ENCODE data around the gene GPAM.

The GPAM gene

DNA sequence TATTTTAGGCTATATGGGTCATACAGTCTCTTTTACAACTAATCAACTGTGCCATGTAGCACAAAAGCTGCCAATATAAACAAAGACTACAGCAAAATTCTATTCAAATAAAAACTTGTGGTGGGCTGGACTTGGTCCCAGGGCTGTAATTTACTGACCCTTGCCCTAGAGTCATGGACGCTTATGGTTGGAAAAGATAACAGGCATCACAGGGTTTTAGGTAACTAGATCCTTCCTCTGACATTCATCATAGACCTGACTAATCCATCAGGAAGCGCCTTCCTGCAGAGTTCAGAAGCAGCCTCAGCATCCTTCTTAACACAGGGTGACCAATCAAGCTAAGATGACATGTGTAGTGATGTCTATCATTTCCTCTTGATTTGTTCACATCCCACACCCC lies 40.2 kb upstream of the GPAM start:
- H3K4me3 Mint-ChIP-seq: no peak overlapping the region
- no peaks in the 10 kb centered on the region for H3K36me3 Mint-ChIP-seq (ENCODE audit: low read depth)
- no peak overlapping the region for H3K27ac Mint-ChIP-seq
- no peak for DNase-seq
- H3K9me3 Mint-ChIP-seq: peaks cover 9% of the 10 kb centered on the region
- H3K4me1 Mint-ChIP-seq (ENCODE audit: low read depth): no peaks in the 10 kb centered on the region
- H3K27me3 Mint-ChIP-seq: peaks cover 33% of the 10 kb centered on the region

DNA sequence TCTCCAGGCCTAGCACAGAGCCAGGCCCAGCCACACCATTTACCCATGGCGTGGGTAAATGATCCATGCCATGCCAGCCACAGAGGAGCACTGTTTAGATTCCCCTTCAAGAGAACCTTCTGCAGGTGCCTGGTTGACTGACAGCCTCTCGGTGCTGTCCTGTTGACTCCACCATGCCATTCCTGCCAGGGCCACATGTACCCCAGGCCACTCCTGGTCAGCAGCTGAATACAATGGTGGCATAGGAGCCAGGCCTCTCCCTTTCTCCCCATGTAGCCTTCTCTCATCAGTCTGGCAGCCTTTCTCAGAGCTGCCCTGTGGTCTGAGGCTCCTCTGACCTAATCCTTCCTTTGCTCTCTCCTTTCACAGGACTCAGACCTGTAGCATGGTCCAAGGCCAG lies 39.2 kb upstream of the GPAM start:
- H3K36me3 Mint-ChIP-seq (ENCODE audit: low read depth): no peaks in the 10 kb centered on the region
- peaks cover 9% of the 10 kb centered on the region for H3K9me3 Mint-ChIP-seq
- no peaks in the 10 kb centered on the region for H3K4me1 Mint-ChIP-seq (ENCODE audit: low read depth)
- H3K27ac Mint-ChIP-seq: no peak overlapping the region
- no peak overlapping the region for H3K4me3 Mint-ChIP-seq
- DNase-seq: no peak
- peaks cover 39% of the 10 kb centered on the region for H3K27me3 Mint-ChIP-seq

- H3K4me1 Mint-ChIP-seq (ENCODE audit: low read depth): no peaks in the 10 kb centered on the region
- no peaks in the 10 kb centered on the region for H3K36me3 Mint-ChIP-seq (ENCODE audit: low read depth)
- no peak overlapping the region for H3K4me3 Mint-ChIP-seq
- DNase-seq: no peak
- H3K27ac Mint-ChIP-seq: no peak overlapping the region
- H3K9me3 Mint-ChIP-seq: peaks cover 9% of the 10 kb centered on the region
- H3K27me3 Mint-ChIP-seq: peaks cover 32% of the 10 kb centered on the region
Measured at GRCh38 chr10:112221545-112221944, 38.0 kb upstream of the GPAM start.

- peaks cover 34% of the 10 kb centered on the region for H3K27me3 Mint-ChIP-seq
- H3K4me3 Mint-ChIP-seq: no peak overlapping the region
- H3K4me1 Mint-ChIP-seq (ENCODE audit: low read depth): no peaks in the 10 kb centered on the region
- DNase-seq: no peak
- no peaks in the 10 kb centered on the region for H3K36me3 Mint-ChIP-seq (ENCODE audit: low read depth)
- no peak overlapping the region for H3K27ac Mint-ChIP-seq
- H3K9me3 Mint-ChIP-seq: peaks cover 9% of the 10 kb centered on the region
Measured at GRCh38 chr10:112218960-112219359, 35.4 kb upstream of the GPAM start.

DNA sequence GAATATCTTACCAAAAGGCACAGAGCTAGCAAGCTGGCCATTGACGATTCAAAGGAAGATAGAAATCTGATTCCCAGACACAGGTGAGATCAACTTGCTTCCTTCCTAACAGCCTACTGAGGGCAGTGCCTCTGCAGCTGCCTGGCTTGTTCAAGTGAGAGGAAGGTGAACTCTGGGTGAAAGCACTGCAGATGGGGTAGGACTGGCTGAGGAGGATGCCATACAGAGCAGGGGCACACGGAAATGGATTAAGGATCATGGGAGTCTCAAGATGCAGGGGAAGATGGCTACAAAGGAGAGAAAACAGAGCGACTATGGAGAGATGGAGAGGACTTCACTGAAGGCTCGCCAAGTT lies 34.4 kb upstream of the GPAM start:
- Mint-ChIP-seq H3K27ac (no peak overlapping the region), H3K4me3 (no peak overlapping the region), H3K36me3 (ENCODE audit: low read depth) (no peaks in the 10 kb centered on the region), H3K27me3 (peaks cover 37% of the 10 kb centered on the region), H3K4me1 (ENCODE audit: low read depth) (peaks cover 1% of the 10 kb centered on the region), H3K9me3 (peaks cover 9% of the 10 kb centered on the region)
- no peak for DNase-seq

GRCh38 chr10:112217386-112218035 lies 33.9 kb upstream of the GPAM start:
- no peak overlapping the region for H3K27ac Mint-ChIP-seq
- H3K27me3 Mint-ChIP-seq: peaks cover 37% of the 10 kb centered on the region
- H3K9me3 Mint-ChIP-seq: peaks cover 9% of the 10 kb centered on the region
- DNase-seq: no peak
- H3K36me3 Mint-ChIP-seq (ENCODE audit: low read depth): no peaks in the 10 kb centered on the region
- H3K4me1 Mint-ChIP-seq (ENCODE audit: low read depth): peaks cover 1% of the 10 kb centered on the region
- H3K4me3 Mint-ChIP-seq: no peak overlapping the region

- peaks cover 37% of the 10 kb centered on the region for H3K27me3 Mint-ChIP-seq
- H3K4me3 Mint-ChIP-seq: no peak overlapping the region
- no peaks in the 10 kb centered on the region for H3K36me3 Mint-ChIP-seq (ENCODE audit: low read depth)
- no peak overlapping the region for H3K27ac Mint-ChIP-seq
- H3K9me3 Mint-ChIP-seq: peaks cover 9% of the 10 kb centered on the region
- DNase-seq: no peak
- peaks cover 1% of the 10 kb centered on the region for H3K4me1 Mint-ChIP-seq (ENCODE audit: low read depth)
Measured at GRCh38 chr10:112216966-112217365, 33.4 kb upstream of the GPAM start.

DNA sequence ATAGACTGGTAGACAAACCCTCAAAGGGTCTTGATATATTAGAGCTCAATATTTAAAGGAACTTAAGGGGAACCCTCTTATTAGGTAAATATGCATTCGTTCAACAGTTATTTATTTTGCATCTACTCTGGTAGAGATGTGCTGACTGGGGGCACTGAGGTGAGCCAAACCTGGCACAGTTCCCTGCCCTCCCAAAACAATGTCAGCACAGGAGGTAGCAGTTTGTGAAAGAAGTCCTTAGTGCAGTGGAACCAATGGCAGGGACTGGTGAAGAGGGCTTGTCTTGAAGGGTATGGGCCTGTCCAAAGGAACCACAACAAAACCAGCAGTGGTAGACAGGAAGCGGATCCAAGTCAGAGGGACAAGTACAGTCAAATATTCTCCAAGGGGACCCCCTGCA lies 32.6 kb upstream of the GPAM start:
- Mint-ChIP-seq H3K4me3 (no peak overlapping the region), H3K27me3 (peaks cover 43% of the 10 kb centered on the region)

DNA sequence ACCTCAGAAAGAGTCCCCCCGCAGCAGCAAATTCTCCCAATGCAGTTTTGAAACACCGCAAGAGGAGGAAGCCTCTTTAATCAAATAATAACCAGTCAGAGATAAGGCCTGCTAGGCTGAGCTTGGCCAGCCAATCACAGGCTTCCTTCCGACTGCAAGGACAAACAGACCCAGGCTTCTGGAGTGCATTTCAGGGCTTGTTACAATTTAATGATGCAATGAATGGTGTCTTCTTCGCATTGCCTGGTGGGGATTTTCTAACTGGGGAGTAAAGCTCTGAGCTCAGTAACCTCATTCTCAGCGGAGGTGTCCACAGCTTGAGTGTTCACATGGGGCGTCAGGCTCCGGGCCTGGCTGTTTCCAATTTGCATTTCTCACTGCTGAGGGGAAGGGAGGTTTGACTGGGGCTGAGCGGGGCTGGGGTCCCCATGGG lies 31.8 kb upstream of the GPAM start:
- Mint-ChIP-seq H3K9me3 (peaks cover 5% of the 10 kb centered on the region), H3K4me3 (no peak overlapping the region), H3K27ac (no peak overlapping the region), H3K27me3 (peaks cover 45% of the 10 kb centered on the region), H3K4me1 (ENCODE audit: low read depth) (peaks cover 1% of the 10 kb centered on the region), H3K36me3 (ENCODE audit: low read depth) (no peaks in the 10 kb centered on the region)
- DNase-seq: no peak

More for the DNA sequence above, 32.6 kb upstream of the GPAM start:
- Mint-ChIP-seq H3K36me3 (ENCODE audit: low read depth) (no peaks in the 10 kb centered on the region), H3K27ac (no peak overlapping the region), H3K9me3 (peaks cover 9% of the 10 kb centered on the region), H3K4me1 (ENCODE audit: low read depth) (peaks cover 1% of the 10 kb centered on the region)
- no peak for DNase-seq

DNA sequence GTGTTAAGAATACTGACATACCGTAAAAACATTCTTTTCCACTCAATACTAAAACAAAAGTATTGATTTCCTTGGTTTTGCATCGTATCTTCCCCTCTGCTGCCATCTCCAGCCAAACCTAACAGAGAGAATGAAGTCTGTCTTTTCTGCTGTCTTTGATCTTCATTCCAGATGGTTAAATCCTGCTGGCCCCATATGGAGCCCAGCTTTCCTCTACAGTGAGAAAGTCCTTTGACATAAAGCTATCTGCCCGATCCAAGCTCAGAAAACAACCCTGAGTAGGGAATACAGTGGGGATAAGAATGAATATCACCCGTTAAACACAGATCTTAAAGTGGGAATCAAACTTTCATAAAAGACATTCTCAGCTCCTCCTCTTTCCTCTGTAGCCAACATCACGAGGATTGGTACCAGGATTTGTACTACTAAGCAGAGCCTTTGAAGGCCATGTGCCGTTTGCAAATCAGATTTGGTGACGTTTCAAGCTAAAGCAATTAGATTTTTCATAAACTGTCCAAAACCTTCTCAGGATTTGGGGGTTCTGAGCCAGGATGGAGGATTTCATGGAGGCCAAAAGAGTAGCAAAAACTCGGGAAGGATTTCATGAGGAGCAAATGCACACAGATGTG lies 30.8 kb upstream of the GPAM start:
- Mint-ChIP-seq H3K36me3 (ENCODE audit: low read depth) (no peaks in the 10 kb centered on the region), H3K9me3 (peaks cover under 1% of the 10 kb centered on the region), H3K27me3 (peaks cover 53% of the 10 kb centered on the region)

DNA sequence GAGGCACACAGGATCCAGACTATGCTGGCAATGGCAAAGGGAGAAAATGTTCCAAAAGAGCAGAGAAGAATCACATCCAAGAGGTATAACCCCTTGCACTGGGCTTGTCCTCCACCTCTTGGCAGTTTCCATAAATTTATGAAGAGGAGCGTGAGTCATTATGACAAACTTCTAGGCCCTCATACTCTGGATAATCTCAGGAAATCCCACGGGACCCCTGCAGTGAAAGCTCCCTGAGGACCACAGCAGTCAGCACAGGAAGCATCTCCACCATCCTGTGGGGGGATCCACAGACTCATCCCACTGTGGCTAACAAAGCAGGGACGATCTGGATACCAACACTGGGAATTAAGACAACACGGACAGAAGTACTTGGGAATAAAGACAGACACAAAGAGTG lies 30.3 kb upstream of the GPAM start:
- no peaks in the 10 kb centered on the region for H3K9me3 Mint-ChIP-seq
- peaks cover 1% of the 10 kb centered on the region for H3K4me1 Mint-ChIP-seq (ENCODE audit: low read depth)
- no peak overlapping the region for H3K4me3 Mint-ChIP-seq
- DNase-seq: no peak
- H3K36me3 Mint-ChIP-seq (ENCODE audit: low read depth): no peaks in the 10 kb centered on the region
- peaks cover 58% of the 10 kb centered on the region for H3K27me3 Mint-ChIP-seq
- no peak overlapping the region for H3K27ac Mint-ChIP-seq

More for the DNA sequence above, 30.8 kb upstream of the GPAM start:
- H3K4me1 Mint-ChIP-seq (ENCODE audit: low read depth): peaks cover 1% of the 10 kb centered on the region
- no peak overlapping the region for H3K4me3 Mint-ChIP-seq
- no peak for DNase-seq
- no peak overlapping the region for H3K27ac Mint-ChIP-seq

DNA sequence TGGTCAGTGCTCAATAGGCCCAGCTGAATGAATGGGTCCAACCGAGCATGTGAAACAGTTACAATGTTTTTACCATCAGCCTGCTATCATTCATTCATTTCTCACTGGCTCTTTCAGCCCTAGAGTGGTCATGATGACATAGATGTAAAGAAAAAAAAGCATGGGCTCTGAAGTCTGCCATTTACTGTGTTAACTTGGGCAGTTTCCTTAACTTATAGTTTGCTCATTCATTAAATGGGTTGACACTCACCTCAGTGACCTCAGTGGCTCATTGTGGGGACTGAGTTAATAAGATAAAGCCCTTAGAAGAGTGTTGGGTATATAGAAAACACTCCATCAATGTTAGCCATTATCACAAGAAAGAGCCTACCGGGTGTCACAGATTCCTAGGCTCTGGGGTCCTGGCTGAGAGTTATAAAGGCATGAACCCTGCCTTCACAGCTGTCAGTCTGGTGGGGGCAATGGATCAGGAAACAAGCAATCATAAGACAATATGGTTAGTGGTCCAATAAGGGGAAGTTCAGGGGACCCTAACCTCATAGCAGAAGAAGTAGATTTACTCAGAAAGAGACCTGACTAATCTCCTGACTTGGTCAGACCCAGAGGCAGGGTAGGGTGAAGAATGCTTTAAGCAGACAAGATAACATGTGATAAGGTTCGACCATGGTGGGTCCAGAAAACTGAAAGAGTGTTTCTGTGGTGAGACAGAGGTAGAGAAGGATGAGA lies 29.7 kb upstream of the GPAM start:
- H3K4me1 Mint-ChIP-seq (ENCODE audit: low read depth): peaks cover 1% of the 10 kb centered on the region
- no peak for DNase-seq
- no peak overlapping the region for H3K27ac Mint-ChIP-seq
- H3K27me3 Mint-ChIP-seq: peaks cover 56% of the 10 kb centered on the region
- no peaks in the 10 kb centered on the region for H3K36me3 Mint-ChIP-seq (ENCODE audit: low read depth)
- no peaks in the 10 kb centered on the region for H3K9me3 Mint-ChIP-seq
- H3K4me3 Mint-ChIP-seq: no peak overlapping the region

DNA sequence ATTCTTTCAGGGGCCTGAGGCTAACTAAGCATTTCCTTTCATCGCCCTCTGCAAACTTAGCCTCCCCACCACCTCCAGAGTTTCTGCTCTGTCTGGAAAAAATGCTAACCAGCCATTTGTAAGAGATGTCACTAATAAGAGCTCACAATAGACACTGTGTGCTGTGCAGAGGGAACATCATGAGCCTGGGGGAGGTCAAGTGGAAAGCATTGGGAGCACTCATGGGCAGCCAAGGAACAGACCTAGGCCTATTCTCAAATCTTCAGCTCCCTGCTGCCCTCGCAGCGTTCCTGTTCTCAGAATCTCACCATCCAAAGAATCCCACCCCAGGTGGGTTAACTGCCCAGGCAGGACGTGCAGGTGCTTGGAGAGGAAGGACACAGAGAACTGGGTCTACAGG lies 27.1 kb upstream of the GPAM start:
- no peak overlapping the region for H3K4me3 Mint-ChIP-seq
- no peak for DNase-seq
- no peak overlapping the region for H3K27ac Mint-ChIP-seq
- peaks cover 1% of the 10 kb centered on the region for H3K4me1 Mint-ChIP-seq (ENCODE audit: low read depth)
- H3K9me3 Mint-ChIP-seq: no peaks in the 10 kb centered on the region
- no peaks in the 10 kb centered on the region for H3K36me3 Mint-ChIP-seq (ENCODE audit: low read depth)
- peaks cover 45% of the 10 kb centered on the region for H3K27me3 Mint-ChIP-seq

GRCh38 chr10:112209684-112210131 lies 26.1 kb upstream of the GPAM start:
- DNase-seq: no peak
- no peak overlapping the region for H3K27ac Mint-ChIP-seq
- peaks cover 1% of the 10 kb centered on the region for H3K4me1 Mint-ChIP-seq (ENCODE audit: low read depth)
- H3K9me3 Mint-ChIP-seq: no peaks in the 10 kb centered on the region
- H3K27me3 Mint-ChIP-seq: peaks cover 38% of the 10 kb centered on the region
- H3K36me3 Mint-ChIP-seq (ENCODE audit: low read depth): no peaks in the 10 kb centered on the region
- no peak overlapping the region for H3K4me3 Mint-ChIP-seq

DNA sequence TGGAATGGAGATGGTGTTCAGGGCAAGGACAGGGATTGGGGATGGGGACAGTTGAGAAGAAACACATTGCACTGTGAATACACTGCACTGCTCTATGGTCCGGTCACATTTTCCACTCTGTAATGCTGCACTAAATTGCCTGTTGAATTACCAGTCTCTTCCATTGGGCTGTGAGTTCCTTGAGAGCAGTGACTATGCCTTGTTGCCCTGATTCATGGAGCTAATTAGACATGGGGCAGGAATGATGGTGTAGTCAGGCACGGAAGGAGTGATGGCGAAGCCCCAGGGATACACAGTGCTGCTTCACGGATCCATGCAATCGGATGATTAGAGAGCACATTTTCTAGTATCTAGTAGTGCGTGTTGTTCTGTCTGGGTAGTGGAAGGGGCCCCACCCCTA lies 25.4 kb upstream of the GPAM start:
- Mint-ChIP-seq H3K4me3 (no peak overlapping the region), H3K36me3 (ENCODE audit: low read depth) (no peaks in the 10 kb centered on the region), H3K4me1 (ENCODE audit: low read depth) (peaks cover 1% of the 10 kb centered on the region), H3K9me3 (no peaks in the 10 kb centered on the region), H3K27ac (no peak overlapping the region), H3K27me3 (peaks cover 42% of the 10 kb centered on the region)
- no peak for DNase-seq

Data from activated T-cell treated with anti-CD3 and anti-CD28 coated beads, Interleukin-2, amount 50 U/mL, for 24 hours (primary cell).